ELF-1 (cell line): ENCODE measurements around the gene MDFIC2.

Source experiments
- DNase-seq: peaks from one replicate; pipeline ENCODE4 v3.0.0-alpha.2; 2016; ENCODE audit warnings: low read depth, low spot score

Gene MDFIC2

DNA sequence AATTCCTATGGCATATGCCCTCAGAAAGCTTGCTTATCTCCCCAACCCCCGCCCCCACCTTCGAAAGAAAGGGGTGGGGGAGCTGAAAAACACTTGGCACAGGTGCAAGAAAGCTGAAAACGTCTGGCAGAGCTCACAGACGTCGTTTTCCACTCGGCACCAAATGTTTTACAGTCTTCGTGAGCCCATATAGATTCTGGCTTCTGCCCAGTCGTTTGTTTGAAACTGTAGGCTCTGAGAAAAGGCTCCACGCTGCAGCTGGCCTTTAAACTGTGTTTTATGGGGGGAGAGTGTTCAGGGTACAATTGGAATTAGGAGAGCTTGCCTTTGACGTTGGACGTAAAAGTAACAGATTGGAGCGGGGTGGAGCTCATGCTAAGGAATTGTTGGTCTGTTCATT lies 130.3 kb downstream of the MDFIC2 start:
- no peak for DNase-seq

DNA sequence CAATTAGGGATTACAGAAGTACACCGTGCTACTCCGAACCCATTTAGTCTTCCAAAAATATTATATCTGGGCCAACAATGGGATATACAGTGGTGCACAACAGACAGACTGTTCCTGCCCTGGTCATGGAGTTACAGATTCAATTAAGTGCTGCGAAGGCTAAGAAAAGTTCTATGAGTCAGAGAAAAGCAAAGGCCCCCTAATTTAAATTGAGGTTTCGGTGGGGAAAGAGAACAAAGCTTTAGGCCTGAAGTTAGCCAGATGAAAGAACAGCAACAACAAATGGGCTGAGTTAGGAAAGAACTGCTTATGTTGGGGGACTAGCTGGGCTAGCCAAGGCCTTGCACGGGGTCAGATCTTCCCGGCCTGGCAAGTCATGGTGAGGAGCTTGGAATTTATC lies 131.8 kb downstream of the MDFIC2 start:
- DNase-seq: no peak

- no peak for DNase-seq
Observed at GRCh38 chr3:70179111-70179510, 133.3 kb downstream of the MDFIC2 start.

DNA sequence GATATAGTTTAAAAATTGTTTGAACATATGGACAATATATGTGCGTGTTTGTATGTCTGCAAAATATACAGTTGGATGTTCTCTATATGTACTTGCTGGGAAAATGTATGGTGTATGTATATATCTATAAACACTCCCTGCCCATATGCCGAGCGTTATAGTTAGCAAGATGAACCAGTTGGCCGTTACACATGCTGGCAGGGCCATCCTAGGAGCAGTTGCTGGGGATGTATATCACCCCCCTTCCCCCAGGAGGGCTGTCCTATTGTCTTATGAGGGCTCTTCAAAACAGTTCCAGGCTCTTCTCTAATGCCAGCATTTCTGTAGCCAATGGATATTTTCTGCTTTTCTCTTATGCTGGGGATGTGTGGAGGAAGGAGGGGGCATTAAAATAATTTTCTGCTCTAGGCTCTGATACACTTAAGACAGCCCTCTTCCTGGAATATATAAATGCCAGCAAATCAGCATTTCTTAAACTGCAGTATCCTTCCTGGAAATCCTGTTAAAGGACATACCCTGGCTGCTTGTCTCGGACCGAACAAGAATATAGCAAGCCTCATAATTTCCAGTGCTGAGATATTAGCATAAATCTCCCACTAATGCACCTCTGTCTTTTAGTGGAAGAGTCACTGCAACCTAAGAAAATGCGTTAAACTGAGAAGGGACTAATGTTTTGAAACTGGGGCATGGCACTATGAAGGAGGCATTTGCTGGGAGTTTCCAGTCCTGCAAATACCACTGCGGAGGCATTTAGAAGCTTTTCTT lies 134.4 kb downstream of the MDFIC2 start:
- no peak for DNase-seq

DNA sequence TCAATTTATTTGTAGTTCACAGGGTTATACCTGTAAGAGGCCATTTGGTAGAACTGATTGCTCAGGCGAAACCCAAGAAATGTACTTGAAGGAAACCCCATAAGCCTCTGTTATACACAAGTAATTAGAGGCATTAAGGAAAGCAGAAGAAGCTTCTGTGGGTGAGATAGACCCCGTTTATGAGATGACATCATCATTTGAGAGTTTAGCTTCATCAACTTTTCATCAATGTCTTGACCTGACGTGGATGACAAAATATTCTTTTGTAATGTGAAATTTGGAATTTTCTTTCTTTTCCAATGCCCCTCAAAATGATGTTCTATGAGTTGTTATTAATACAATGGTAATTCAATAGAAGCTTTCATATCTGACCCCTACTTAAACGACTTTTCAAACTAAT lies 136.2 kb downstream of the MDFIC2 start:
- DNase-seq: no peak

DNA sequence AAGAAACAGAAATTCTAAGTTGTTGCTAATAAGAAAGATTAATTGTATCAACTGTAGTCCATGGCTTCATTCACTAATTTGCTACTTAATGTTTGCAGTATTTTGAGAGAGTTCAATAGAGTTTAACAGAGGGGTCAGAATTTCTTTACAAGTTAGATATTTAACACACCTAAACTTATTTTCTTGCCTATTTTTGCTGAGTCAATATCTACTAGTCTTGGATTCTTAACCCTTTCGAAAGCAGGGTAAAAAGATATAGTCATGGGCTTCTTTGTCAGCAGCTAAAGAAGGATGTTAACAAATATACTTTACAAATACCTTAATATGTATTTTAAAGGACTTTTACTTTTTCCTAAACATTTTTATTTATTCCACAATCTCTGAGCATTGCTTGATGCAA lies 155.6 kb downstream of the MDFIC2 start:
- DNase-seq: no peak

DNA sequence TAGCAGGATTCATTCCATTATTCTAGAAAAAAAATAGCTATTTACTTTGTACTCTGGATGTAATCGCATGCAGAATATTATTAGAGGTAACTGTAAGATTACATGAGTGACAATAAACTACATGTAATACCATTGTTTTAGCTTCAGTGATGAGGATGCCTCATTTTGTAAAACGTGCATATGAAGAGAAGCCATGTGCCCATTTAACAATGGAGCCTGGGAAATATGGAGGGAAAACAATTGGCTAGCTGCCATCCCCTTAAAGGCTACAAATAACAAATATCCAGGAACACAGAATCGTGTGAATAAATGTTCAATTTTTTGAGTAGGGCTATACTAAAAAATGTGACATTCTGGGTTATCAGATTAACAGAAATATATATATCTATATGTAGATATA lies 161.8 kb downstream of the MDFIC2 start:
- no peak for DNase-seq

- DNase-seq: no peak
Observed at GRCh38 chr3:70149714-70150400, 162.6 kb downstream of the MDFIC2 start.
